Measurements from ENCODE around the gene ACRBP.

- TF ChIP-seq, protein P1, sequence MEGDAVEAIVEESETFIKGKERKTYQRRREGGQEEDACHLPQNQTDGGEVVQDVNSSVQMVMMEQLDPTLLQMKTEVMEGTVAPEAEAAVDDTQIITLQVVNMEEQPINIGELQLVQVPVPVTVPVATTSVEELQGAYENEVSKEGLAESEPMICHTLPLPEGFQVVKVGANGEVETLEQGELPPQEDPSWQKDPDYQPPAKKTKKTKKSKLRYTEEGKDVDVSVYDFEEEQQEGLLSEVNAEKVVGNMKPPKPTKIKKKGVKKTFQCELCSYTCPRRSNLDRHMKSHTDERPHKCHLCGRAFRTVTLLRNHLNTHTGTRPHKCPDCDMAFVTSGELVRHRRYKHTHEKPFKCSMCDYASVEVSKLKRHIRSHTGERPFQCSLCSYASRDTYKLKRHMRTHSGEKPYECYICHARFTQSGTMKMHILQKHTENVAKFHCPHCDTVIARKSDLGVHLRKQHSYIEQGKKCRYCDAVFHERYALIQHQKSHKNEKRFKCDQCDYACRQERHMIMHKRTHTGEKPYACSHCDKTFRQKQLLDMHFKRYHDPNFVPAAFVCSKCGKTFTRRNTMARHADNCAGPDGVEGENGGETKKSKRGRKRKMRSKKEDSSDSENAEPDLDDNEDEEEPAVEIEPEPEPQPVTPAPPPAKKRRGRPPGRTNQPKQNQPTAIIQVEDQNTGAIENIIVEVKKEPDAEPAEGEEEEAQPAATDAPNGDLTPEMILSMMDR (IDR thresholded peaks at IDR 0.05 in 4 of 5, conservative IDR thresholded peaks at IDR 0.05 in 1 of 5) = no peak
- TF ChIP-seq POLR2A (IDR thresholded peaks at IDR 0.05) = no peak
Measured at GRCh38 chr12:6664902-6665301, 17.7 kb upstream of the ACRBP start.
